Activated naive CD4-positive, alpha-beta T cell treated with anti-CD3 and anti-CD28 coated beads for 36 hours (primary cell): ENCODE data around the gene FOXR1. TPM values are rescaled to one million over a fixed set of nuclear protein-coding genes. Genes with fewer than 3 reads are reported as not detected.
A peak's percentile ranks its signal among the peaks of the same experiment; 100 is the strongest.
"Not testable (repeated sequence)": the region's sequence is repeated elsewhere in the genome, so short reads cannot be mapped to it uniquely, and the experiment has no call there.

Experiments
- CTCF ChIA-PET: fragments of 350-600 bp; sonication (Branson Sonifier 250); formaldehyde crosslinking; loops from one replicate; lab custom pipeline; 2021; ENCODE audit warnings: antibody characterized with exemption; lab: Charles Lee
- DNase-seq: peaks from one replicate; pipeline ENCODE4 v3.0.0-alpha.2; 2020
- H3K27ac Mint-ChIP-seq: one replicate; pipeline ENCODE4 v1.8.0; 2021; ENCODE audit warnings: mild to moderate bottlenecking, mixed read lengths
- H3K27me3 Mint-ChIP-seq: one replicate; pipeline ENCODE4 v1.8.0; 2021; ENCODE audit warnings: low read depth, mixed read lengths
- H3K36me3 Mint-ChIP-seq: one replicate; pipeline ENCODE4 v1.8.0; 2021; ENCODE audit warnings: low read depth, mixed read lengths
- H3K4me1 Mint-ChIP-seq: one replicate; pipeline ENCODE4 v1.8.0; 2021; ENCODE audit warnings: low read depth, mixed read lengths
- H3K4me3 Mint-ChIP-seq: one replicate; pipeline ENCODE4 v1.8.0; 2021; ENCODE audit warnings: mild to moderate bottlenecking, moderate library complexity, mixed read lengths
- H3K9me3 Mint-ChIP-seq: one replicate; pipeline ENCODE4 v1.8.0; 2021; ENCODE audit warnings: mixed read lengths
- intact Hi-C: fragments of 100-400 bp; cut with micrococcal nuclease; formaldehyde crosslinking; loops from one replicate; pipeline ENCODE4 v1.15.1; 2023
- total RNA-seq, 2 experiments: library from RNA; stranded (reverse); gene quantifications; one replicate each; pipeline ENCODE4 v1.2.3, GENCODE V29; 2021

Gene FOXR1
- total RNA-seq, 2 experiments from 2014 or later, result not detected

DNA sequence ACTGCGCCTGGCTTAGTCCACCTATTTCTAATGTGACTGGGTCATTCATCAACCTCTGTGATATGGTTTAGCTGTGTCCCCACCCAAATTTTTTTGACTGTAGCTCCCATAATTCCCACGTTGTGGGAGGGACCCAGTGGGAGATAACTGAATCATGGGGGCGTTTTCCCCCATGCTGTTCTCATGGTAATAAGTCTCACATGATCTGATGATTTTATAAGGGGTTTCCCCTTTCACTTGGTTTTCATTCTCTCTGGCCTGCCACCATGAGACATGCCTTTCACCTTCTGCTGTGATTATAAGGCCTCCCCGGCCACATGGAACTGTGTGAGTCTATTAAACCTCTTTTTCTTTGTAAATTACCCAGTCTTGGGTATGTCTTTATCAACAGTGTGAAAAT lies 35.1 kb downstream of the FOXR1 start:
- Mint-ChIP-seq H3K27ac (peak overlapping the region; percentile 72), H3K27me3 (no peaks in the 10 kb centered on the region), H3K9me3 (no peaks in the 10 kb centered on the region), H3K4me3 (no peak overlapping the region), H3K4me1 (peaks cover 14% of the 10 kb centered on the region), H3K36me3 (peaks cover 14% of the 10 kb centered on the region)
- CTCF ChIA-PET, result no interaction called here
- peak; percentile 16 for DNase-seq
- intact Hi-C loops, result no loop called here

GRCh38 chr11:119011476-119012053 lies 40.0 kb downstream of the FOXR1 start:
- H3K27ac Mint-ChIP-seq, result peak overlapping the region; percentile 38
- H3K36me3 Mint-ChIP-seq, result peaks cover 44% of the 10 kb centered on the region
- H3K4me3 Mint-ChIP-seq, result no peak overlapping the region
- intact Hi-C loops, result loop anchor here (10.0 kb wide), 1 partner anchor 607 kb away; the partner anchor contains the start of gene ATP5MG
- no peak for DNase-seq
- no peaks in the 10 kb centered on the region for H3K27me3 Mint-ChIP-seq
- no peaks in the 10 kb centered on the region for H3K9me3 Mint-ChIP-seq
- H3K4me1 Mint-ChIP-seq, result peaks cover 33% of the 10 kb centered on the region
- CTCF ChIA-PET, result interaction anchor here (0.7 kb wide), 1 partner anchor 11 kb away, joined by 3 read pairs; no protein-coding TSS in a partner anchor

DNA sequence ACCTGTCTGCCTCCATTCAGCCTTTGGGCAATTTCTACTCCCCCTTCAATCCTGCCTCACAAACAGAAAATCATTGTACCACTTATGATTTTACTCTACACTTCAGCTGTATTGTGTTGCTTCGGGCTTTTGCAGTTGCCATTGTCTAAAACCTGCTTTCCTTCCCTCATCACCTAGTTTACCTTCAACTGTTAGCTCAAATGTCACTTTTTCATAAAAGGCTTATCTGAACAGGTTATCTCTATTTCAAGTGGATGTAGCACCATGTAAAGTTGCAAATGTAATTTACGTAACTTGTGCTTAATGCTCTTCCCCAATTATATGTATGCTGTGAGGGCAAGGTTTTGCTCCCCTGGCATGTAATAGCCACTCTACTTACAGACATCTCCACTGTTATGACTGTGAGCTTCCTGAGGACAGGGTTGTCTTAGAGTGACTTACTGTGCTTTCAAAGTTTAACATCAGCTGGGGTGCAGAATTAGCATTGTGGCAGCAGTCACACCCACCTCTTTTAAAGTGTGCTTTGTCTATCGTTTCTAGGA lies 41.1 kb downstream of the FOXR1 start:
- Mint-ChIP-seq H3K9me3 (no peaks in the 10 kb centered on the region), H3K4me1 (peaks cover 32% of the 10 kb centered on the region), H3K4me3 (no peak overlapping the region), H3K36me3 (peaks cover 48% of the 10 kb centered on the region), H3K27ac (peak overlapping the region; percentile 50), H3K27me3 (no peaks in the 10 kb centered on the region)
- DNase-seq, result no peak
- CTCF ChIA-PET, result interaction anchor here (0.7 to 1.0 kb wide), 2 partner anchors 12 to 19 kb away, joined by 3 to 4 read pairs; no protein-coding TSS in a partner anchor
- intact Hi-C loops, result loop anchor here (10.0 kb wide), 1 partner anchor 608 kb away; the partner anchor contains the start of gene ATP5MG

- H3K27me3 Mint-ChIP-seq, result no peaks in the 10 kb centered on the region
Measured at GRCh38 chr11:119014209-119014924, 42.8 kb downstream of the FOXR1 start.

GRCh38 chr11:119015054-119015611 lies 43.6 kb downstream of the FOXR1 start:
- Mint-ChIP-seq H3K4me1 (peaks cover 40% of the 10 kb centered on the region), H3K4me3 (peak overlapping the region; percentile 39), H3K27ac (peak overlapping the region; percentile 99), H3K36me3 (peaks cover 60% of the 10 kb centered on the region), H3K27me3 (no peaks in the 10 kb centered on the region), H3K9me3 (no peaks in the 10 kb centered on the region)
- CTCF ChIA-PET, result interaction anchor here (0.6 to 1.4 kb wide), 3 partner anchors 17 to 333 kb away, joined by 3 to 4 read pairs (median 3); no protein-coding TSS in a partner anchor
- DNase-seq, result no peak
- intact Hi-C loops, result loop anchor here (10.0 kb wide), 1 partner anchor 610 kb away; the partner anchor contains the start of gene ATP5MG

More at GRCh38 chr11:119014209-119014924, 42.8 kb downstream of the FOXR1 start:
- Mint-ChIP-seq H3K4me3 (no peak overlapping the region), H3K27ac (peak overlapping the region; percentile 31), H3K9me3 (no peaks in the 10 kb centered on the region), H3K4me1 (peaks cover 33% of the 10 kb centered on the region), H3K36me3 (peaks cover 56% of the 10 kb centered on the region)
- intact Hi-C loops, result loop anchor here (10.0 kb wide), 1 partner anchor 610 kb away; the partner anchor contains the start of gene ATP5MG
- CTCF ChIA-PET, result interaction anchor here (0.6 to 0.7 kb wide), 2 partner anchors 56 to 334 kb away, joined by 3 read pairs; no protein-coding TSS in a partner anchor
- no peak for DNase-seq

- no peaks in the 10 kb centered on the region for H3K9me3 Mint-ChIP-seq
- intact Hi-C loops, result loop anchor here (10.0 kb wide), 1 partner anchor 612 kb away; the partner anchor contains the start of gene ATP5MG
Measured at GRCh38 chr11:119016216-119017009, 44.9 kb downstream of the FOXR1 start.

DNA sequence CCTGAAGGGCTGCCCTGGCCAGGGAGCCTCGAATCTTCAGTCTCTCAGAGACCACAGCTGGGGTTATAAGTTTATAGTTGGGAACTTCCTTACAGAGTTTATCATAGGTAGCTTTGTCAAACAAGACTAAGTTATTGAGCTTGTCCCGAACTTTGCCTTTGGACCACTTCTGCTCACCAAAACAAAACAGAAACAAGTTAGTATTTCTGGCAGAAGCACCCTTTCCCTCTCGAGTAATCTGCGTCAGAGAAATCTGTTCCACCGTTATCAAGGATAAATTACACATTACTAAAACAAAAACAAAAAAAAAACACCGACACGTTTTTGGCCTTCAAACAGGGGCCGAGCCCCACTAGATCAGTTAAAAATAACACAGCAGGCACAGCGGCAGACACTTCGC lies 45.8 kb downstream of the FOXR1 start:
- Mint-ChIP-seq H3K36me3 (peaks cover 69% of the 10 kb centered on the region), H3K4me1 (peaks cover 54% of the 10 kb centered on the region), H3K4me3 (peak overlapping the region; percentile 98), H3K27ac (peak overlapping the region; percentile 99)
- CTCF ChIA-PET, result interaction anchor here (0.9 to 1.8 kb wide), 2 partner anchors 13 to 19 kb away, joined by 4 to 6 read pairs; partner anchors contain the start of gene CENATAC
- not testable (repeated sequence) for H3K27me3 Mint-ChIP-seq, DNase-seq, H3K9me3 Mint-ChIP-seq
- intact Hi-C loops, result loop anchor here (10.0 kb wide), 1 partner anchor 613 kb away; the partner anchor contains the start of gene ATP5MG

More at GRCh38 chr11:119016216-119017009, 44.9 kb downstream of the FOXR1 start:
- peaks cover 48% of the 10 kb centered on the region for H3K4me1 Mint-ChIP-seq
- H3K27me3 Mint-ChIP-seq, result no peaks in the 10 kb centered on the region
- CTCF ChIA-PET, result interaction anchor here (0.9 to 1.8 kb wide), 5 partner anchors 12 to 413 kb away, joined by 4 to 6 read pairs (median 4); partner anchors contain the start of gene CENATAC
- peaks cover 64% of the 10 kb centered on the region for H3K36me3 Mint-ChIP-seq
- DNase-seq, result no peak
- H3K27ac Mint-ChIP-seq, result peak overlapping the region; percentile 99
- peak overlapping the region; percentile 98 for H3K4me3 Mint-ChIP-seq

- peak; percentile 98 for DNase-seq
- peak within 1 kb of the TSS; percentile 98 for H3K4me3 Mint-ChIP-seq
- CTCF ChIA-PET, result interaction anchor here (1.2 to 1.3 kb wide), 2 partner anchors 13 to 329 kb away, joined by 3 to 5 read pairs; partner anchors contain the start of gene SLC37A4
- intact Hi-C loops, result loop anchor here (1.0 to 10.0 kb wide), 13 partner anchors 12 to 614 kb away; partner anchors contain the start of genes ARCN1, ATP5MG, C2CD2L and DDX6
- no peaks in the 10 kb centered on the region for H3K9me3 Mint-ChIP-seq
- H3K36me3 Mint-ChIP-seq, result peaks cover 67% of the 10 kb centered on the region
- H3K27me3 Mint-ChIP-seq, result no peaks in the 10 kb centered on the region
- peaks cover 59% of the 10 kb centered on the region for H3K4me1 Mint-ChIP-seq
- H3K27ac Mint-ChIP-seq, result peak within 1 kb of the TSS; percentile 99
Measured at GRCh38 chr11:119018074-119018938, 46.7 kb downstream of the FOXR1 start, which contains the start of the genes RPS25 and TRAPPC4. Gene RPS25 (minus strand): TSS chr11:119018343. CDS start chr11:119018284, 59 bp downstream. Gene TRAPPC4 (plus strand): TSS chr11:119018766. CDS start chr11:119018796, 30 bp downstream.

DNA sequence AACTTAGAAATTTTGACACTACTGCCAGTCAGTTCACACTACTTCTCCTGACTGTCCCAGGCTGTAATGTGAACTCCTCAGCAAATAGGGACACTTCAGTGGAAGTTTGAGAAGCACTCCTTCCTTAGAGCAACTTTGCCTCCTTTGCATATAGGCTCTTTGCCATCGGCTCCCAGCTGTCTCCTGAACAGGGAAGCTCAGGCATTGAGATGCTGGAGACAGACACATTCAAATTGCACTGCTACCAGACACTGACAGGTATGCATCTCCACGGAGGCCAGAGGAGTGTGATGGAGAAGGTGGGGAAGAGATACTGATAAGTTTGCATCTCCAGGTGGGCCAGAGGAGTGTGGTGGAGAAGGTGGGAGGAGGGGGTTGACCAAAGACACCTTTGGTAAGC lies 48.4 kb downstream of the FOXR1 start:
- Mint-ChIP-seq H3K27ac (peak overlapping the region; percentile 99), H3K27me3 (no peaks in the 10 kb centered on the region), H3K36me3 (peaks cover 59% of the 10 kb centered on the region), H3K9me3 (no peaks in the 10 kb centered on the region), H3K4me1 (peaks cover 62% of the 10 kb centered on the region), H3K4me3 (peak overlapping the region; percentile 98)
- DNase-seq, result no peak
- CTCF ChIA-PET, result interaction anchor here (0.7 to 1.6 kb wide), 3 partner anchors 11 to 22 kb away, joined by 3 to 5 read pairs (median 3); partner anchors contain the start of genes CENATAC and SLC37A4
- intact Hi-C loops, result loop anchor here (2.0 to 10.0 kb wide), 4 partner anchors 91 to 615 kb away; partner anchors contain the start of genes ARCN1, ATP5MG and TMEM25

DNA sequence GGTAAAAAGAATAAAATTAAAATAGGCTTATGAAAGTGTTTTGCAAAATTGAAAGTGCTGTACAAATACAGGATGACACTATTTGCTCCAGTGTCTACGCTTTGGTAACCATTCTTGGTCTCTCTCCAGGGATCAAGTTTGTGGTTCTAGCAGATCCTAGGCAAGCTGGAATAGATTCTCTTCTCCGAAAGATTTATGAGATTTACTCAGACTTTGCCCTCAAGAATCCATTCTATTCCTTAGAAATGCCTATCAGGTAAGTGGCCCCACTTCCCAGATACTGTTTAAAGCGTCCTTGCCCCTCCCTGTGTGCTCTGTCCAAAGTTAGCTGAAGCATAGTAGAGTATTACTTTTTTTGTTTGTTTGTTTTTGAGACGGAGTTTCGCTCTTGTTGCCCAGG lies 50.1 kb downstream of the FOXR1 start:
- no peak for DNase-seq
- CTCF ChIA-PET, result no interaction called here
- peak overlapping the region; percentile 3 for H3K27ac Mint-ChIP-seq
- H3K4me3 Mint-ChIP-seq, result no peak overlapping the region
- no peaks in the 10 kb centered on the region for H3K27me3 Mint-ChIP-seq
- intact Hi-C loops, result no loop called here
- peaks cover 45% of the 10 kb centered on the region for H3K4me1 Mint-ChIP-seq
- peaks cover 47% of the 10 kb centered on the region for H3K36me3 Mint-ChIP-seq
- no peaks in the 10 kb centered on the region for H3K9me3 Mint-ChIP-seq
